GM20431 (cell line): ENCODE measurements around the gene THAP4.

Experiments
- in situ Hi-C: fragments of 300-500 bp; cut with MseI, MboI; formaldehyde crosslinking; loops from one replicate; pipeline ENCODE4 v1.15.0; 2020; ENCODE audit warnings: low sequenced_read_pairs; ENCODE audit not compliant: unreplicated experiment

THAP4 gene

DNA sequence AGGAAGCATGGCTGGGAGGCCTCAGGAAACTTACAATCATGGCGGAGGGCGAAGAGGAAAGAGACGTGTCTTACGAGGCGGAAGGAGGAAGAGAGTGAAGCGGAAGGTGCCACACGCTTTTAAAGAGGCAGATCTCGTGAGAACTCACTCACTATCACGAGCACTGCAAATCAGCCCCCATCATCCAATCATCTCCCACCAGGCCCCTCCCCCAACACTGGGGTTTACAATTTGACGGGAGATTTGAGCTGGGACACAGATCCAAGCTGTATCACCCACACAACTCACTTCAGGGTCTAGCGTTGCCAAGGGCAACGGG lies 83.5 kb downstream of the THAP4 start:
- in situ Hi-C loops, result no loop called here

DNA sequence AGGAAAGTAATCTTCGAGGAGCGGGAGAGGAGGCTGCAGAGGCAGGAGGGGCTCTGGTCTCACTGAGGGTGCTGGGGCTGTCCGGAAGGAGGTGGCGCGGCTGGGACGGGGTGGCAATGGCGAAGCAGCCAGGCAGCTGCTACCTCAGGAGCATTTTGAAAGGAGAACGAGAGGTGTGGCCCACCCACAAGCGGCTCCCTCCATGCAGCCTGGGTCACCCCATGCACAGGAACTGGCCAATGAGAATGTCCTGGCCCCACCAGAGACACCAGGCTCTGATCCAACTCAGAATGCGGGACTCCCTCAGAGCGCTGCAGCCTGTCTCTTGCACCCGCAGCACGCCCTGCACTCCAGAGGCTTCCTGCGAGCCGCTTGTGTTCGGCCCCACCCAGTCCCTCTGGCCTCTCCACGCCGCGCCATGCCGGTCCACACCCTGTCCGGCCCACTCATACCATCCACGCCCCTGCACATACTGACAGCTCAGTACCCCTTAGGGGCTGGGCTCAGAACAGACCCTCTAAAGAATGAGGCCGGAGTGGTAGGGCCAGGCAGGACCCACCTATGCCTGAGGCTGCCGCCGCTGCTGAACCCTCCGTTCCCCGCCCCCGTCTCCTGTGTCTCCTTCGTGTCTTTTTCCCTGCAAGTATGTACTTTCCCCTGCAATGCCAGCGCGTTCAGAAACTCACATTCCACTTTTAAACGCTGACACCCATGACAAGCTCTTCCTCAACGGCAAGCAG lies 84.8 kb downstream of the THAP4 start:
- in situ Hi-C loops, result no loop called here

DNA sequence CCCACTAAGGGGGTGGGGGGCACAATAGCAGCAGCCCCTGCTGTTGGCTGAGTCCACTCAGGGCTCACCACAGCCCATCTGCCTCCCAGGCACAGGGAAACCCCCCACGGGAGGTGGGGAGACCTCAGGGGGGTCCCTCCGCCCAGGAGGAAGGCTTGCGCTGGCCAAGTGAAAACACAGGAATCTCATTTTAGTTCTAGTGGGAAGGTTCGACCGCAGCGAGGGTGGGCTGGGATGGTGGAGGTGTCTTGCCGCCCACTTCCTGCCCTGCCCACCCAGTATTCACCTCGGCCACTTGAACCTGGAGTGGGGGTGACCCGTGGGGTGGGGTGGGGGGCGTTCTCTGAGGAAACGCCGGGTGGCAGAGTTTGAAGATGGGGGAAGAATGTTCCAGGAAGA lies 85.4 kb downstream of the THAP4 start:
- in situ Hi-C loops, result no loop called here

DNA sequence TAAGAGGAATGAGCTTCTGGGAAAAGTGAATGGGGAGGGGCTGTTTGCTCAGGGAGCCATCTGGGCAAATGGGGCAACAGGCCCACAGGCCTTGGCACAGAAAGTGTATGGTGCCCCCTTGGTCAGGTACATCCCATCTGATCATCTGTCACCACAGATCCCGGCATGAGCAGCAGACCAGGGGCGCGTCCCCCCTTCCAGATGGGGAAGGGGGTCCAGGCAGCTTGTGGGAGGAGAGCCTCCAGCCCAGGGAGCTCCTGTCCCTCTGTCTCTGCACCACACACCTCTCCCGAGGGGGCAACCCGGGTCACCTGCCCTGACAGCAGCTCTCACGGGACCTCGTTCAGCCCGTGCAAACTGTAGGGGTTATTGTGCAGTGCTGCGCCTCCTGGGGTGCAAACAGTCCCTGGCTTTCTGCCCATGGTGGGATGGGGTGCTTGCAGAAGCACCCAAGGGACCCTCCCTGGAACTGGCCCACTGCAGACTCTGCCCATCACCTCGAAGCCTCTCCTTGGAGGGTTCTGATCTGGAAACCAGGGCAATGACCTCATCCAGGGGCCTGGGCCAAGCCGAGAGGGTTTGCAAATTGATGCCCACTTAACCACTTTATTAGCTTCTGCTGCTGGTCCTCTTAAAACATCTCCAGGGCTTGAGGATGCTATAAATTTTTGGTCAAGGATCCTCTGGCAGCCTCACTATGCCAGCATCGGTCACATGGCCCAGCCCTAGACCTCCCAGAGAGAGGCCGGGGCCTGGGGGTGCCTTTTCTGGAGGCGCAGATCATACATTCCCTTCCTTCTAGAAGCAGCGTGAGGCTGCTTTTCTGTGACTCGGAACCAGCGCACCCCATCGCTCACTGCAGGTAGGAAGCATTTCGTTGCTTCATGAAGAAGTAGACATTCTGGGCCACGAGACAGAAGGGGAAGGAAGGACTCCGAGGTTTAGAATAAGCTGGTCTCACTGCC lies 86.1 kb downstream of the THAP4 start:
- in situ Hi-C loops, result no loop called here

DNA sequence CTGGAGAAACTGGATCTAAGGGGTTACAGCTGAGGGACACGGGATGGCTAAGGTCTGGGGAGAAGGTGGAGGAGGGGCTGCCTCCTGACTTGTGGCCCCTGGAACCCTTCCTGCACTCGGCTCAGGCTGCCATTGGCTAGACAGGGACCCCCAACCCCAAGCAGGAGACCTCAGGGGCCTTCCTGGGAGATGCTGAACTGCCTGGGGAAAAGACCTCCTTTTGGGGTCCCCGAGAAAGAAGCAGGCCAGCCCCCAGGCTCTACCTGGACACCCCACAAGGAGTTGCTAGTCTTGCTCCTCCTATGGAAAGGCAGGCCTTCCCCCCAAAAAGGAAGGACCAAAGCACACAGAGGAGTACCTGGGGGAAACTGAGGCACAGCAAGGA lies 88.5 kb downstream of the THAP4 start:
- in situ Hi-C loops, result no loop called here

DNA sequence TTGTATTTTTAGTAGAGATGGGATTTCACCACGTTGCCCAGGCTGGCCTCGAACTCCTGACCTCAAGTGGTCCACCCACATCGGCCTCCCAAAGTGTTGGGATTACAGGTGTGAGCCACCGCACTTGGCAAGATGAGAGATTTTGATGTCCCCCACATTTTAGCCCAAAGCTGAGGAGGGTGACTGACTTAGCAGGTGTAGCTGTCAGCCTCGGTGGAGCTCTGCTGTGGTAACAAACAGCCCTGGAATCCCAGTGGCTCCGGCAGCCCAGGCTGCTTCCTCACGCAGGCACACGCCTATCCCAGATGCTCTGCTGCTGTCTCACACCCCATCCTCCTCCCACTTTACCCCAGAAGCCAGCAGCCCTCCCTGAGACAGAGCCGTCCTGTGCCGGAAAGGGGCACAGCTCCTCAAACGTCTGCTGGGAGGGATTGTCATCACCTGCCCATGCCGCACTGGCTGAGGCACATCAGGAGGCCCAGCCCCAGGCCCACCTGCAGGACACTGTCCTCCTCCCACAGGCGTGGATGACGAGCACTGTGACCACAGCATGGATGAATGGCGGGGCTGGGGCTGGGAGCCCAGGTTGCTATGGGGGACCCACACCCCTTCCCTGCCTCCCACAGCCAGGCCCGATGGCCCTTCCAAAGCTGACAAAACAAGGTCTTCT lies 89.0 kb downstream of the THAP4 start:
- in situ Hi-C loops, result no loop called here

DNA sequence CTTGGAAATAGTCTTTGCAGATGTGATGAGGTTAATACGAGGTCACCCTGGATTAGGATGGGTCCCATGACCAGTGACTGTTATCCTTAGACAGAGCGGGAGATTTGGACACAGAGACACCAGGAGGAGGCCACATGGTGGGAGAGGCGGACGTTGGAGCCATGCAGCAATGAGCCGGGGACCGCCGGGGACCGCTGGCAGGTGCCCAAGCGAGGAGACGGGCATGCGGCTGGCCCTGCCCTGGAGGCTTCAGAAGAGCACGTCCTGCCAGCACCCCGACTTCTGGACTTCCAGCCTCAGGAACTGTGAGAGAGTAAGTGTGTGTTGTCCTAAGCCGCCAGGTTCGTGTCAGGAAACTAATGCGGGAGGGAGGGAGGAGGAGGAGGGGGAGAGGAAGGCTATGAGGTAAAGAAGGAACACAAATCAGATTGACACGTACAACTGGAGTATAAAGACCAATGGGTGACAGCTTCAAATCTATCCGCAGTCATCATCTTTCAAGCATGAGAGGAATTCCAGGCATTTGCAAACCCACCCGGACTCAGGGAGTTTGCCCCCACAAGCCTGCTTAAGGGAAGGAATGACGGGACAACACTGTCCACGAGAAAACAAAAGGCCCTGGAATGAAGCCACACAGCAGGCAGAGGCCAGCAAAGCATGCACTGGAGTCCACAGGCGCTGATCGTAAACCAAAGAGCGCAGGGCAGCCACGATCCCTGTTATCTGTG lies 90.0 kb downstream of the THAP4 start:
- in situ Hi-C loops, result no loop called here

DNA sequence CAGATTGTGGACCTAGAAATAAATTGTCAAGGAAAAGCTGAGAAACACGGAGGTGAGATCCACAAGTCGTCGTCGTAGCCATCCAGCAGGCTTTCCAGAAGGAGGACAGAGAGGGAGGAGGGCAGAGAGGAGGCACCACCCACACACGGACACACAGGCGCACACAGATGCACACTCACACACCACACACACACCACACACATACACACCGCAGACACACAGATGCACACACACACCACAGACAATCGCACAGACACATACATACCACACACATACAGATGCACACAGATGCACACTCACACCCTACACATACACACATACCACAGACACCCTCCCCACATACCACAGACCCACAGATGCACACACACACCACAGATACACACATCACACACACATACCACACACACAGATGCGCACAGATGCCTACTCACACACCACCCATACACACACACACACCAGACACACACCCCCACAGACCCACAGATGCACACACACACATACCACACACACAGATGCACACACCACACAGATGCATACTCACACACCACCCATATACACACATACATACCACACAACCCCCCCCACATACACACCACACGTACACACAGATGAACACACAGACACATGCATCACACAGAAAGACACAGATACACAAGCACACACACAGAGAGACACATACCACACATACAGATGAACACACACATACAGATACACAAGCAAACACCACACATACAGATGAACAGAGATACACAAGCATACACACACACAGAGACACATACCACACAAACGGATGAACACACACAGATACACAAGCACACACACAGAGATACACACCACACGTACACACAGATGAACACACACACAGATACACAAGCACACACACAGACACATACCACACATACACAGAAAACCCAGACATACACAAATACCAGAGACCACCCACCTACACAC lies 91.2 kb downstream of the THAP4 start:
- in situ Hi-C loops, result no loop called here

DNA sequence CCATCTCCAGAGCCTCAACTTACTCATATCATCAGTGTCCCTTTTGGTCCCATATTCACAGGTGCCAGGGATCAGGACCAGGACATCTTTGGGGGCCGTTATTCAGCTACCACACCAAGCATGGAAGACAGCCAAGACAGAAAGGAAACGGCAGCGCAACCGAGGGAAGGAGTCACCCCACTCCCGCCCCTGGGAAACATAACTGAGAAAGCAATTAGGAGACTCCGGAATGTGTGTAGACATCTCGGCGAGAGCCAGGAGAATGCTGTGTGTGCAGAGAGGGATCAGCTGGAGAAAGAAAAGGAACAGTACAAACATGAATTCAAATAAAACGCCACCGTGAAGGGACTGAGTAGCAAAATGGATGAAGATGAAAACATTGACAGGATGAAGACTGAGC lies 91.9 kb downstream of the THAP4 start:
- in situ Hi-C loops, result no loop called here

DNA sequence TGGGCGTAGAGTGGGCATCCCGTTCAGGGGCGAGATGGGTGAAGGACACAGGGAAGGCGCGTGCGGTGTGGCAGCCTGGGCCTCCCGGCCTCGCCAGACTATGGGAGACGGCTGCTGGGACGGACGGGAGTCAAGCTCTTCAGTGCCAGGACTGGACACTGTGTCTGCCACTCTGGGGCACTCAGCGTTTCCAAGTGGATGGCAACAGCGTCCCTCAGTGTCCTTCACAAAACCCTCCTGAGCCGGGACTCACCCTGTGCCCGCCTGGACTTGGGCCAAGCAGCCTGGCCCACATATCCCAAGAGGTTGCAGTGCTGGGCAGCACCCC lies 94.7 kb downstream of the THAP4 start:
- in situ Hi-C loops, result no loop called here

DNA sequence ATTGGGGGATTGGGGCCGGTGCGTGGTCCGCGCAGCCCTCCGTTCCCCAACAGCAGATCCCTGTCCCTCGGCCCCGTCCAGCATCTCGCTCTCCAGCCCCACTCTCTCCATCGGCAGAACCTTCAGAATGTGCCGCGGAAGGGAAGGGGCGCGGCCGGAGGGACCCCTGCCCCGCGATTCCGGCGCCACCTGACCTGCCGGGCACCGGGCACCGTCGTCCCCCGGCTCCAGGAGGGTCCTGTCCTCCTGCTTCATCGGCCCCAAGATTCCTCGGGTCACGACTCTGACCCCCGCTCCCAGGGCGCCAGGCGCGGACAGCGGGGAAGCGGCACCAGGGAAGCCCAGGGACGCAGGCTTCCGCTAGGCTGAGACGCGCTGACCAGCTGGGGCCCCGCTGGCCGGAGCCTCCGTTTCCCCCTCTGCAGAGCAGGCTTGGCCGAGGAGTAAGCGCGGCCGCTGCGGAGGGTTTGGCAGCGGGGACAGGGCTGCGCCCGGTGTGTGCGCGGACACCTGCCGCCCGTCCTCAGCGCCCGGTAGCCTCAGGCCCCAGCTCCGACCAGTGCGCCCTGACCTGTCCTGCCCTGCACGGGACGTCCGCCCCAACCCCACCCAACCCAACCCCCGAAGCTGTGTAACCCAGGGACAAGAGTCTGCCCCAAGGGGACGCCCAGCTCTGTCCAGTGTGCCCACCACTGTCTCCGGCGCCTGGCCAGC lies 95.2 kb downstream of the THAP4 start:
- in situ Hi-C loops, result no loop called here

DNA sequence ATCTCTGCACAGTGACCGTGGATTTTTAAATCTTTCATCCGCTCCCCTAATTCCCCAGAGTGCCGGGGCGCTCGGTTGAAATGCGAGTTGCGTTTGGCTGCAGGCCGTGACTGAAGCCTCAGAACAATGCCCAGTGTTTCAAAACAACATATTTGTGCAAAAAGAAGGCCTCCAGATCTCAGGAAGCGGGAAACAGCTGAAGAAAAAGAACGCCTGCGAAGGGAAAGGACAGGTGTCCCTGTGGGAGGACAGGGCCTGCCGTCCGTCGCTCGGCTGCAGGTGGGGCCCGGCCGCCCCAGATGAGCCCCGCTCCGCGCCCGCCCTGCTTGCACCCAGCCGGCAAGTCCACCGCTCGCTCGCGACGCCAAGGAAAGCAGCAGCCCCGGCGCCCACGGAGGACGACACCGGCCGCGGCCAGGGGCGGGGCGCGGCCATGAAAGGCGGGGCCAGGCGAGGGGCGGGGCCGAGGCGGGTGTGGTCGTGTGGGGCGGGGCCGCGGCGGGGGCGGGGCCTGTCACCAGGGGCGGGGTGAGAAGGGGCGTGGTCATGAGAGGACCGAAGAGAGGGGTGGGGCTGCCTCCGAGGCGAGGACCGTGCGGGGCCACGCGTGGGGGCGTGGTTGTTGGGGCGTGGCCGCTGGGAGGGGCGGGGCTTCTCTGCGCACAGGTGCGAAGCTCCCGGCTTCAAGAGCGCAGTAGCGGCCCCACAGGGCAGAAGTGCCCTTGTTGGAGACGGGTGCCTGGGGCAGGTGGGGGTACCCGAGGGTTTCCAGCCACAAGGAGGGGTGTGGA lies 96.0 kb downstream of the THAP4 start:
- in situ Hi-C loops, result no loop called here

DNA sequence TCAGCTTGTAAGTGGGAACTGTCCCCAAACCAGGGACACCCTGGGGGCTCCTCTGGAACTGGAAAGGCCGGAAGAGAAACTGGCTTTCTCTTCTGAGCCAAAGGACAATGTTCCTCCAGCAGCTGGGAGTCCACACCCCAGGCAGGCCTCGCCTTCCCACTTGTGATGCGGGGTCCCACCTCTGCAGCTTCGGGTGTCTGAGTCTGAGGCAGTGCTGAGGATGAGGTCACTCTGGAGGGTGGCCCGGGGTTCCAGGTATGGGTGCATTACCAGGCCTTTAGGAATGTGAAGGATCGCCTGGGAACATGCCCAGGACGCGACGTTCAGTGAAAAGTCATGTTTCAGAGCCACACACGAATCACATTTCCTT lies 96.6 kb downstream of the THAP4 start:
- in situ Hi-C loops, result no loop called here

DNA sequence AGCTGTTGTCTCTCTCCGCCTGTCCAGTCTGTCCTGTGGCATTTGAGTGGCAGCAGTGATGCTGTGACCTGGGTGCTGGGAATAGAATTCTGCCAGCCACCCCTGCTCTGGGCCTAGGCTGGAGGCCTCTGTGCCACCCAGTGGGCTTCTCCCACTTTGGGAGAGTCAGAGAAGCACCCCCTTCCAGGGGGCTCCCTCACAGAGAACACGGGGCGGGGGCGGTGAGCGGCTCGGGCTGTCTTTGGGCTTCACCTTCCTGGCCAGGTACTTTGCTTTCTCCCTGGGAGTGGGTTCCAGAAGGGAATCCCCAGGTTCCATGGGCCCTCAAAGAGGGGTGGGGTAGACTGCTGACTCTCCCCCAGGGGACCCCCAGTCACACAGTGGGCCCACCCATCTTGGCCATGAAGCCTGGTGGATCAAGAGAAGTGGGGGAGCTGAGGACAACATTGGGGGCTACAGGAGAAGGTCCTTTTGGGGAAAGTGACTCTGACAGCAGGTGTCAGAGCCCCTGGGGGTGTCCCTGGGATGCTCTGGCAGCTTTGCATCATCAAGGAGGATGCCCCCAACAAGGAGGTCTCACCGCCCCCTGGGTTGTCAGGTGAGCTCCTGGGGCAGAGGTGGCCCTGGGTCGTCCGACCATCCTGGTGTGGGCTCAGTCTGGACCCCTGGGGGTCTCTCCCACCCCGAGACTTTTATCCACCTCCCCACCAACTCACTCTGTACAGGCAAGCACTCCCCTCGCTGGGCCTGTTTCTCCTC lies 97.2 kb downstream of the THAP4 start:
- in situ Hi-C loops, result no loop called here

DNA sequence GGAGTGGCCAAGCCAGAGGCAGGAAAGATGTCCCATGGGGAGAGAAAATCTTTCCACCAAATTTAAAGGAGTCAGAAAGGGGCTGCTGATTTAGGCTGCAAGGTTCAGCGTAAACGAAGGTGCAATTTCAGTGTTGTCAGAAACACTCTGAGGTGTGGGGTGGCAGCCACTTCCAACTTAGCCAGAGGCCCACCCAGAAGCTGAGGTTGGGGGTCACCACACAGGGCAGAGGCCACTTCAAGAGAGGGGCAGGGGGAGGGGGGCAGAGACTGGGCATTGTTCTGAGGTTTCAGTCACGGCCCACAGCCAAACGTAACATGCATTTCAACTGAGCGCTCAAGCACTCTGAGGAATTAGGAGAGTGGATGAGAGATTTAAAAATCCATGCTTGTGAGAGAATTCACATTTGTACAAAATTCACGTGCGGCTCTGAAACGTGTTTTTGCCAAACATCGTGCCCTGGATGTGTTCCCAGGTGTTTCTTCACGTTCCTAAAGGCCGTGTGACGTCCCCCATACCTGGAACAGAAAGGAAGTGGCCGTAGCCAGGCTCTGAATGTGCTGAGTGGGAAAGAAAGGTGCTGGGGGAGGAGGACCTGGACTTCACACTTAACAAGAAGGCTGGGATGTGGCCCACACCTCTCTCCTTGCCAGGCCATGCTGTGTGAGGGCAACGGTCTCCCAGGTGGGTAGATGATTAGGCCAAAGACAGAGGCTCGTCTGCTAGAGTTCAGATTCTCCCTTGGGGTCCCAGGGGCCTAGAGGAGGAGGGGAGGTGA lies 97.9 kb downstream of the THAP4 start:
- in situ Hi-C loops, result no loop called here

DNA sequence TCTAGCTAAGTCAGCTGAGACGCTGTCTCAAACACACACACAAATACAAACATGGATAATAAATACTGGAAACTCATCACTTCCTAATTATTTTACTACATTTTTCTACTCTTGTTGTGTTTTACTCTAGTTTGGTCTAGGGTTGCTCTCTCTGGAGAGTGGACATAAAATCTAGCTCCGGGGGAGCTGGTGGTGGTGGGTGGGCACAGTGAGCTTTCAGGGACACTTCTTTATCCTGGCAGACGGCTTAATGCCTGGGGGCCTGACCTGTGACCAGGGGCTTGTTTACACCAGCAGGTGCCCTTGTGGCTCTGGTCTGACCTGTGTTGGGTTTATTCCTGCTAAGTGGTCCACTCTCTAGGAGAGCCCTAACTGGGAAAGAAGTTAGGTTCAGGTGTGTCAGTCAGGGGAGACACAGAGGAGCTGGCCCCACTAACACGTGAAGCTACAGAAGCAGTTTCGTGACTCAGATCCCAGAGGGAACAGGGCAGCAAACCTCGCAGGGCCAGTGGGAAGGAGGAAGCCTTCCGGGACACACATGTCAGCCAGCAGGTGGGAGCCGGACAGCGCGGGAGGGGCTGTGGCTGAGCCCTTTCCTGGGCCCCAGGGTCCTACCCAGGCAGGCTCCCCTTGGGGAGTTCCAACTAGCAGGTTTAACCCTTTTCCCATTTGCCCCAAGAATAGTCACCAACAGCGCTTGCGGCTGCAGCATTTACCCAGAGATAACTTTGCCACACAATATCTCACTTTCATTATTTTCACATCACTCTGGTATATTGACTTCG lies 100.9 kb downstream of the THAP4 start:
- in situ Hi-C loops, result no loop called here
